ENCODE results near the gene PIK3C2B.

DNA sequence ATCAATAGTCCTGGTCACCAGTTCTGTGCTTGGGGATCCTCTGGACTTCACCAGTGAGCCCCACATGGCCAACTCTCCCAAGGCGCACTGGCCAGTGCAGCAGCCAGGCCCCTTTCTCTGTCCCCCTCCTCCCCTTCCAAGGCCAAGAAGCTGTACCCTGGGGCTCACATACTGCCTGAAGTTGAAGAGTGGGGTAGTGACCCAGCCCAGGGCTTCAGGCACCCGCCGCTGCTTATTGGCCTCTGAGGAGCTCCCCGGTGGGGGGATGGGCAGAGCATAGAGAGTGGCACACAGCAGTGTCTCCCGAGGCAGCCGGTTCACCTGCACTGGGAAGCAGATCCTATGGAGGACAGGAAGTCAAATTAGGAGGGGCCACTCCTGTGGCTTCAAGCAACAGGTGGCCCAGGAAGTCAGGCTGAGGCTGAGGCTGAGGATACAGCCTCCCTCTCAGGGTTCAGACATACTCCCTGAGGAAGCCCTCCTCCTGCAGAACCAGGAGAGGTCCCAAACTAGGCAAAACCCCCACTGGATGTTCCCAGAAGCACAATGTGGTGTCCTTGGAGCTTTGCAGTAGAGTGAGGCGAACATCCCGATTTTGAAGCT is 44.8 kb downstream of the PIK3C2B start:
- TF ChIP-seq, protein P1, sequence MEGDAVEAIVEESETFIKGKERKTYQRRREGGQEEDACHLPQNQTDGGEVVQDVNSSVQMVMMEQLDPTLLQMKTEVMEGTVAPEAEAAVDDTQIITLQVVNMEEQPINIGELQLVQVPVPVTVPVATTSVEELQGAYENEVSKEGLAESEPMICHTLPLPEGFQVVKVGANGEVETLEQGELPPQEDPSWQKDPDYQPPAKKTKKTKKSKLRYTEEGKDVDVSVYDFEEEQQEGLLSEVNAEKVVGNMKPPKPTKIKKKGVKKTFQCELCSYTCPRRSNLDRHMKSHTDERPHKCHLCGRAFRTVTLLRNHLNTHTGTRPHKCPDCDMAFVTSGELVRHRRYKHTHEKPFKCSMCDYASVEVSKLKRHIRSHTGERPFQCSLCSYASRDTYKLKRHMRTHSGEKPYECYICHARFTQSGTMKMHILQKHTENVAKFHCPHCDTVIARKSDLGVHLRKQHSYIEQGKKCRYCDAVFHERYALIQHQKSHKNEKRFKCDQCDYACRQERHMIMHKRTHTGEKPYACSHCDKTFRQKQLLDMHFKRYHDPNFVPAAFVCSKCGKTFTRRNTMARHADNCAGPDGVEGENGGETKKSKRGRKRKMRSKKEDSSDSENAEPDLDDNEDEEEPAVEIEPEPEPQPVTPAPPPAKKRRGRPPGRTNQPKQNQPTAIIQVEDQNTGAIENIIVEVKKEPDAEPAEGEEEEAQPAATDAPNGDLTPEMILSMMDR (IDR thresholded peaks at IDR 0.05): no peak
- no peak for TF ChIP-seq POLR2AphosphoS5 (IDR thresholded peaks at IDR 0.05)
- TF ChIP-seq EP300 (IDR thresholded peaks at IDR 0.05): no peak

All from suprapubic skin (tissue), 4 donors.